ENCODE data around the gene PLEKHD1.

Gene PLEKHD1

DNA sequence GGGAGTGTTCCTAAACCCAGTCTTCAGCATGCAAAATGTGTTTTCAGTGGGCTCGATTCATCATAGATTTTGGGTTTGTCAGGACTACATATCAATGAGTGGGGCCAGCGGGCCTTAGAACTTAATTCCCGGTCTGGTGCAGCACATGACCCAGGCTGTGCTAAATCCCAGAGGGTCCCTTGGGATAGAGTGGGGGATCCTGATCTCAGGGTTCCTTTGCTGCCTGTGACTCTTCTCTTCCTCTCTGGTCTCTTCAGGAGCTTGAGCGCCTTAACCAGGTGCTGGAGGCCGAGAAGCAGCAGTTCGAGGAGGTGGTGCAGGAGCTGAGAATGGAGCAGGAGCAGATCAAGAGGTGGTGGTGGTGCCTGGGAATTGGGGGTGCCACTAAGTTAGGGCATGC, 37.5 kb downstream of the PLEKHD1 start:
- FAIRE-seq: no peak

GRCh38 chr14:69525896-69526295, 41.4 kb downstream of the PLEKHD1 start:
- FAIRE-seq: no peak

- FAIRE-seq: no peak
Observed at GRCh38 chr14:69527635-69528034, 43.1 kb downstream of the PLEKHD1 start.

- FAIRE-seq: no peak
Observed at GRCh38 chr14:69528143-69528542, 43.6 kb downstream of the PLEKHD1 start.

GRCh38 chr14:69528930-69529329, 44.4 kb downstream of the PLEKHD1 start:
- no peak for FAIRE-seq

DNA sequence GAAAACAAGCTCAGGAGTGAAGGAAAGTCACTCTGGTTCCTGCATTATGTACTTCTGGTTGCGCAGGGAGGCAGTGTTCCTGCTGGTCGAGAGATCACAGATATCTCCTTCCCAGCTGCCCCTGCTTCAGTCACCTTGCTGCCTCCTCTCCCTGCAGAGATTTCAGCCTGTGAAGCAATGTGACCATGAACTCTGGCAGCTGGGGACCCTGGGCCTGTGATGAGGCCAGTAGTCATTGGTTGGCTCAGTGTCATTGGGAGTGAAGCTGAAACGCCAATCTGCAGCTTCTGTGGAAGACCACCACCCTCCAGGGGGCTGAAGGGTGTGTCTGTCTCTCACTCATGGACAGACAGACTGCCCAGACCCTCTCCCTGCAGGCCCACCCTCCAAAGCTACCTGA, 45.0 kb downstream of the PLEKHD1 start:
- FAIRE-seq: no peak

DNA sequence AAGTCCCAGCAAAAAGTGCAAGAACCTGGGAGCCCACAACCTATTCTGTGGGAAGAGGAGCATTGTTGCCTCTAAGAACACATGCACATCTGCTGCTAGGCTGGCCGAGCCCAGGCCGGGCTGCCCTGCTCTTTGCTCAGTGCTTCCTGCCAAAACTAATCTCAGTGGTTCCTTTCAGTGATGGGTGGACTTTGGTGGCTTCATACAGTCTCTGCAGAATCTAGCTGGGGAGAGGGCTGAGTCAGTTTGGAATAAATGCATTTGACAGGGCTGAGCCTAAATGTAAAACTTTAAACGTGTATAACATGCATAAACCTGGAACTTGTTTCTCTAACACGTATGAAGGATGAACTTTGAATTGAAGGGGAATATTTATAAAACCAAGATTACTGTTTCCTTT, 45.6 kb downstream of the PLEKHD1 start:
- FAIRE-seq: no peak

DNA sequence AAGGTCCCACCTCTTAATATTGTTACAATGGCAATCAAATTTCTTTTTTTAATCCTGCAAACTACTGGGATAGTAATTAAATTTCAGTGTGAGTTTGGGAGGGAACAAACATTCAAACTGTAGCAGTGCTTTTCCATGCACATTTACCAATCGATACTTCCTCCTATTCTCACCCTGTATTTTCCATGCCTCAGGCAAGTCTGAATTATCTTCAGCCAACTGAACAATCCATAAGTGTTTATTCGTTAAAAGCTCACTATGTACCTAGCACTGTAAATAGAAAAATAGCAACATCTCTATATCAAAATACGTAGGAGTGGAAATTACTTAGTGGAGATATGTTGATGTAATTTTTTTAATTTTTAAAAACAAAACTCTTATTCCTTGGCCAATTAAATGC, 46.6 kb downstream of the PLEKHD1 start:
- FAIRE-seq: no peak

- FAIRE-seq: no peak
Observed at GRCh38 chr14:69532561-69533340, 48.2 kb downstream of the PLEKHD1 start.

DNA sequence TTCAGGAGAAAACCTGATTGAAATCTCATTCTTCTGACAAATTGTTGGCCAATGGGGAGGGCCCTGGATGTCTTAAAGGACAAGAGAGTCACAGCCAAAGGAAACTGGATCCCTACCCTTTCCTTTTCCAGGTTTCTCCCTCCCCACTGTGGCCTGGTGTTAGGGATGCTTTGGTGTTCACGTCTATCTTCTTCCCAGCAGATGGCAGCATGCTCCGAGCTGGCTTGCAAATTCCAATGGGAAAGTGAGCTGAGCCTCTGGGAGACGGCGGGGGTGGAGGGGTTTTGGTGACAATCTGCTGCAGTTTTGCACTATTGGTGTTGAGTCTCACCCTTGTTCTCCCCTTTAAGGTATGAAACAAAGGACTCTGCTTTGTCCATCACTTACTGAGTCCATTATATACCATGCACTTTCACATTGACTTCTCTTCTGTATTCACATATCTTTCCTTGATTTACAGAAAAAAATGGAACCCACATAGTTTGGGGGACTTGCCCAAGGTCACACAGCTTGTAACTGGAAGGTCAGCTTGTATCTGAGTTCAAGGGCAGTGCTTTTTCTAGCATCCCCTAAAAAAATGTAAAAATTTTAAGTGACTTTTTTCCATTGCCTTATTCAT, 50.8 kb downstream of the PLEKHD1 start:
- FAIRE-seq: no peak

DNA sequence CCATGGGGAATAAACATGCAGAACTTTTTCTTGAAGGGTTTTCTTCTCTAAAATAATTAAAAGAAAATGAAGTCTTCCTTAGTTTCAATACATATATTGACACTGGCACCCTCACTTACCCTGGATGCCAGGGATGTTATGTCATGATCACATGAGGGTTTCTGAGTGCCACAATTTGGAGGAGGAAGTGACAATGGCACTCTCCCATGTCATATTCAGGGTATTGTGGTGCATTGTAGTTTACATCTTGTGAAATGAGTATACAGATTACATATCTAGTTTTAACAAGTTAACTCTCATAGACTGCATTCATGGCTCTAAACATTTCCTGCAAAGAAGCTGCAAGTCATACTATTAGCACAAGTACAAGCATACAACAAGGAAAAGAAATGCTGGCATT, 52.4 kb downstream of the PLEKHD1 start:
- FAIRE-seq: no peak

DNA sequence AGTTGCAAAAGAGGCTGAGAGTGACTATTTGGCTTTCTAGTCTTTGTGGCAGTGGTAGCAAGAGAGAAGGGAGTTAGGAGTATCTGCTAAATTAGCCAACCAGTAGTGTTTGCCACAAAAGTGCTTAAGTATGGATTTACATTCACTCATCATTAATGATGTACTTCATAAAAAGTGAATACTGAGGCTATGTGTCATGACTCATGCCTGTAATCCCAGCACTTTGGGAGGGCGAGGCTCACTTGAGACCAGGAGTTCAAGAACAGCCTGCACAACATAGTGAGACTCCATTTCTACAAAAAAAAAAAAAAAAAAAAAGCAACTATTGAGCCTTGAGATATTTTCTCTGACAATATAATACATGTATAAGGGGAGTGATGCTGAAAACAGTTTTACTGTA, 53.4 kb downstream of the PLEKHD1 start:
- FAIRE-seq: no peak

DNA sequence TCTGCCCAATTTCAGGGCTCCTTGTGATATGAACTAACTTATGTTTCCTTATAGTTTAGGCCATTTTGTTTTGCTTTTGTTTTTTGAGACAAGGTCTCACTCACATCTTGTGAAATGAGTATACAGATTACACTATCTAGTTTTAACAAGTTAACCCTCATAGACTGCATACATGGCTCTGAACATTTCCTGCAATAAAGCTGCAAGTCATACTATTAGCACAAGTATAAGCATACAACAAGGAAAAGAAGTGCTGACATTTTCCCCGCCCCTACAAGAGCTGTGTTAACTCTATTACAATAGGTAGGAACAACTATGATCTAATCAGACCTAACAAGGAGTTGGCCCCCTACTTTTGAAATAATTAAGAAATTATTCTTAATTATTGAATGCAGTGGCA, 54.2 kb downstream of the PLEKHD1 start:
- FAIRE-seq: no peak

- no peak for FAIRE-seq
Observed at GRCh38 chr14:69539631-69540410, 55.3 kb downstream of the PLEKHD1 start.

GRCh38 chr14:69540654-69541335, 56.3 kb downstream of the PLEKHD1 start:
- FAIRE-seq: no peak

GRCh38 chr14:69542311-69542710, 57.8 kb downstream of the PLEKHD1 start:
- no peak for FAIRE-seq

GRCh38 chr14:69543341-69544115, 59.0 kb downstream of the PLEKHD1 start:
- FAIRE-seq: no peak

- no peak for FAIRE-seq
Observed at GRCh38 chr14:69547701-69548348, 63.3 kb downstream of the PLEKHD1 start.

DNA sequence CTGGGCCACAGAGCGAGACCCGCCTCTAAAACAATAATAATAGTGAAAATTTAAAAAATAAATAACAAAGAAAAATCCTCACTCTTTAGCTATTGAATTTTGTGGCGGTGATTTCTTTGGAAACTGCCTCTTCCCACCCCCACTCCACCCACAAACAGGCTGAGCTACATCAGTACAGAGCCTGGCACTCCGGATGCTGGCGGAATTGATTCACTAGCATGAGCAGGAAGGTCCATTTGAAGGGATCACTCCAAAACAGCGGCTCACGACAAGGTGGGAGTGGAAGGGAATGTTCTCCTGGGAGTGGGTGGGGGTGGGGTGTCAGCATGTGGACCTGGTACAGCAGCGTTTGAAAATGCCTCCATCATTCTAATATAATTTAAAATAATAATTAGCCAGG, 64.0 kb downstream of the PLEKHD1 start:
- no peak for FAIRE-seq

DNA sequence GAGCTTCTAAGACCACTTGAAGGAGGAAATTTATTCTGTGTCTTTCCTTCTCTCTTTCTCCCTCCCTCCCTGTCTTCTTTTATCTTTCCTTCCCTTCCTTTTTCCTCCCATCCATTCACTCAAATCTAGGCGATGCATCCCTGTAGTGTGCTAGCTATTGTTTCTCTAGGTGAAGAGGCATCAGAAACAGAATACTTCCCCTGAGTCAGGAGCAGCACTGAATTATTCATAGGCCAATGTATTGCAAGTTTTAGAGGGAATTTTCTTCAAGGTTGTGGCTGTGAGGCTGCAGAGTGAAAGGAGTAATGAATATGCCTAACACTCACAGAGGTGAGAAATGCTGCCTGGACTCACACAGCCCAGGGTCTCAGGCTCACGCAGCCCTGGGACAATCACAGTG, 67.0 kb downstream of the PLEKHD1 start:
- FAIRE-seq: no peak

DNA sequence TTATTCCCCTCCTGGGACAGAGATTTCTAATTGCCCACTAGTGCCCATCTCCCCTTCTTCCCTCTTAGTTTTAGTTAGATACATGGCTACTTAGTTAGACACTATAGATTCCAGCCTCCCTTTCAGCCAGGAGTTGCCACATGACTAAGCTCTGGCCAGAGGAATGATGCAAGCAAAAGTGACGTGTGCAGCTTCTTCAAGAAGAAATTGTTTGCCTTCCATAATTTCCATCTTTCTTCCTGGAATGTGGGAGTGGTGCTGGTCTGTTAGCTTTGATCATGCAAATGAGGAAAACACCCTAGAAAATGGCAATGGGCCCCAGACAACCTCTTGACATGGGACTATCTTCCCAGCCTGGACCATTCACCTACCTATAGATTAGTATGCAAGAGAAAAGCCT, 68.7 kb downstream of the PLEKHD1 start:
- no peak for FAIRE-seq

DNA sequence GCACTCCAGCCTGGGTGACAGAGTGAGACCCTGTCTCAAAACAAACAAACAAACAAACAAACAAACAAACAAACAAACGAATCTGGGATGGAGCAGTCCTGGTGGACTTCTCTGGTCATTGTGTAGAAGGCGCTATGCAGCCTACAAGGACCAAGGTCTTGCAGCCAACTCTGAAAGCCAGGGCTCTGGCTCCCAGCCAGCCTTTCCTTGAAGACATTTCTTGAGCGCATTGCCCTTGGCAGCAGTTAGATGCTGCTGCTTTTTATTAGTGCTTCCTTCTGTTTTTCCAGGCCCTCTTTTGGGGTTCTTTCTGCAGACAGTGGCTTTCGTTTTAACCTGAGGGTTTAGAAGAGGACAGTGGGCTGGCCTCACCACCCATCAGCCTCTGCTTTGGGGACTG, 70.0 kb downstream of the PLEKHD1 start:
- FAIRE-seq: no peak

Data from A204.1 (cell line).